H9 (cell line): ENCODE results near the gene MTURN. TPM values are rescaled to one million over a fixed set of nuclear protein-coding genes. Genes with fewer than 3 reads are reported as not detected.

Experiments
- DNase-seq: peaks from one replicate; pipeline ENCODE4 v3.0.0-alpha.2; 2017
- H2AFZ ChIP-seq: one replicate; pipeline ENCODE4 v1.6.1; 2013; ENCODE audit warnings: mild to moderate bottlenecking, low read length, control low read depth, moderate library complexity
- H2AK5ac ChIP-seq: 2 replicates; pipeline ENCODE4 v1.6.1; 2013; ENCODE audit warnings: low read length, control low read depth, mixed read lengths; ENCODE audit not compliant: insufficient read length
- H2BK120ac ChIP-seq: one replicate; pipeline ENCODE4 v1.6.1; 2013; ENCODE audit warnings: low read depth, mild to moderate bottlenecking, low read length, control low read depth, inconsistent platforms; ENCODE audit not compliant: poor library complexity, severe bottlenecking
- H2BK12ac ChIP-seq: 2 replicates; pipeline ENCODE4 v1.6.1; 2013; ENCODE audit warnings: low read length, control low read depth, mixed read lengths, low read depth; ENCODE audit not compliant: insufficient read length
- H2BK15ac ChIP-seq: 2 replicates; pipeline ENCODE4 v1.6.1; 2013; ENCODE audit warnings: low read depth, low read length, control low read depth
- H2BK20ac ChIP-seq: one replicate; pipeline ENCODE4 v1.6.1; 2013; ENCODE audit warnings: low read depth, mild to moderate bottlenecking, low read length, control low read depth, inconsistent platforms; ENCODE audit not compliant: poor library complexity, severe bottlenecking
- H2BK5ac ChIP-seq: 2 replicates; pipeline ENCODE4 v1.6.1; 2013; ENCODE audit warnings: low read length, control low read depth, mixed read lengths; ENCODE audit not compliant: insufficient read length
- H3K14ac ChIP-seq: 2 replicates; pipeline ENCODE4 v1.6.1; 2013; ENCODE audit warnings: low read length, control low read depth; ENCODE audit not compliant: insufficient read depth
- H3K18ac ChIP-seq: 2 replicates; pipeline ENCODE4 v1.6.1; 2013; ENCODE audit warnings: low read depth, mild to moderate bottlenecking, mixed read lengths, low read length, control low read depth; ENCODE audit not compliant: insufficient read length
- H3K23ac ChIP-seq: 2 replicates; pipeline ENCODE4 v1.6.1; 2013; ENCODE audit warnings: low read length, control low read depth, mixed read lengths, low read depth; ENCODE audit not compliant: insufficient read length
- H3K23me2 ChIP-seq: 2 replicates; pipeline ENCODE4 v1.6.1; 2013; ENCODE audit warnings: low read depth, mild to moderate bottlenecking, mixed read lengths, low read length, control low read depth; ENCODE audit not compliant: insufficient read length, poor library complexity, severe bottlenecking
- H3K27ac ChIP-seq: 2 replicates; pipeline ENCODE4 v1.5.1; 2013; ENCODE audit warnings: low read length, control low read depth, mixed read lengths, low read depth; ENCODE audit not compliant: insufficient read length
- H3K27me3 ChIP-seq: 2 replicates; pipeline ENCODE4 v1.6.1; 2013; ENCODE audit warnings: low read length, control low read depth, inconsistent platforms; ENCODE audit not compliant: insufficient read depth
- H3K4ac ChIP-seq: 2 replicates; pipeline ENCODE4 v1.6.1; 2013; ENCODE audit warnings: low read depth, mild to moderate bottlenecking, control low read depth, inconsistent platforms, low read length, moderate library complexity
- H3K4me1 ChIP-seq: 2 replicates; pipeline ENCODE4 v1.6.1; 2013; ENCODE audit warnings: low read length, control low read depth, inconsistent platforms; ENCODE audit not compliant: insufficient read depth
- H3K4me2 ChIP-seq: 2 replicates; pipeline ENCODE4 v1.6.1; 2013; ENCODE audit warnings: low read length, control low read depth, mixed read lengths; ENCODE audit not compliant: insufficient read length, insufficient read depth
- H3K56ac ChIP-seq: 2 replicates; pipeline ENCODE4 v1.6.1; 2013; ENCODE audit warnings: low read depth, mild to moderate bottlenecking, mixed read lengths, low read length, control low read depth; ENCODE audit not compliant: insufficient read length
- H3K79me1 ChIP-seq: 2 replicates; pipeline ENCODE4 v1.6.1; 2013; ENCODE audit warnings: low read depth, mild to moderate bottlenecking, moderate library complexity, low read length, control low read depth, inconsistent platforms; ENCODE audit not compliant: insufficient read depth, poor library complexity, severe bottlenecking
- H3K79me2 ChIP-seq: 2 replicates; pipeline ENCODE4 v1.6.1; 2013; ENCODE audit warnings: low read length, control low read depth, inconsistent platforms; ENCODE audit not compliant: insufficient read depth
- H3K9ac ChIP-seq: 2 replicates; pipeline ENCODE4 v1.6.1; 2013; ENCODE audit warnings: low read length, control low read depth, mixed read lengths; ENCODE audit not compliant: insufficient read length; ENCODE audit errors: extremely low read depth
- H3K9me3 ChIP-seq: one replicate; pipeline ENCODE4 v1.6.1; 2013; ENCODE audit warnings: low read depth, low read length, inconsistent platforms; ENCODE audit not compliant: control insufficient read depth
- H3T11ph ChIP-seq: one replicate; pipeline ENCODE4 v1.6.1; 2013; ENCODE audit warnings: mild to moderate bottlenecking, low read length, control low read depth, inconsistent platforms
- H4K20me1 ChIP-seq: one replicate; pipeline ENCODE4 v1.6.1; 2013; ENCODE audit not compliant: control insufficient read depth, insufficient read length, insufficient read depth
- H4K5ac ChIP-seq: 2 replicates; pipeline ENCODE4 v1.6.1; 2013; ENCODE audit warnings: low read depth, mild to moderate bottlenecking, mixed read lengths, low read length, control low read depth; ENCODE audit not compliant: insufficient read length
- H4K8ac ChIP-seq: replicated peaks from 2 replicates; pipeline ENCODE4 v1.6.1; 2013; ENCODE audit warnings: low read length, control low read depth, mixed read lengths, low read depth; ENCODE audit not compliant: insufficient read length
- H4K91ac ChIP-seq: 2 replicates; pipeline ENCODE4 v1.6.1; 2013; ENCODE audit warnings: low read depth, mild to moderate bottlenecking, moderate library complexity, mixed read lengths, low read length, control low read depth; ENCODE audit not compliant: insufficient read length
- H3K27ac Mint-ChIP-seq, 3 experiments: 2 replicates in 2 of 3; 3 replicates in 1 of 3; pipeline ENCODE4 v1.8.0; 2020 to 2021; ENCODE audit warnings: mixed read lengths in 3 of 3, mild to moderate bottlenecking in 1 of 3, moderate library complexity in 1 of 3
- H3K27me3 Mint-ChIP-seq: 2 replicates; pipeline ENCODE4 v1.8.0; 2021; ENCODE audit warnings: low read depth, mild to moderate bottlenecking, moderate library complexity, mixed read lengths
- H3K36me3 Mint-ChIP-seq, 3 experiments: 2 replicates in 2 of 3; 3 replicates in 1 of 3; pipeline ENCODE4 v1.8.0; 2020 to 2021; ENCODE audit warnings: low read depth in 3 of 3, mixed read lengths in 3 of 3; ENCODE audit not compliant: insufficient read depth in 1 of 3
- H3K4me1 Mint-ChIP-seq, 2 experiments: 2 replicates each; pipeline ENCODE4 v1.8.0; 2020; ENCODE audit warnings: mixed read lengths in 2 of 2
- H3K4me3 Mint-ChIP-seq, 2 experiments: 2 replicates in 1 of 2; 3 replicates in 1 of 2; pipeline ENCODE4 v1.8.0; 2020 to 2021; ENCODE audit warnings: mild to moderate bottlenecking in 2 of 2, mixed read lengths in 2 of 2, moderate library complexity in 1 of 2
- H3K9me3 Mint-ChIP-seq, 2 experiments: 2 replicates in 1 of 2; 3 replicates in 1 of 2; pipeline ENCODE4 v1.8.0; 2020; ENCODE audit warnings: mild to moderate bottlenecking in 2 of 2, mixed read lengths in 2 of 2, moderate library complexity in 1 of 2
- CTCF ChIP-seq: fragments of 200-600 bp; sonication (generic); conservative IDR thresholded peaks from 3 replicates; pipeline ENCODE4 v1.8.0; 2021; ENCODE audit warnings: antibody characterized with exemption, mild to moderate bottlenecking
- WGBS: extraction: QIAGEN DNeasy Blood & Tissue Kit; methylation state at CpG from one replicate; pipeline ENCODE4 v1.1.7; 2013; ENCODE audit warnings: missing lambda C conversion rate, low lambda C conversion rate, mixed read lengths; ENCODE audit not compliant: insufficient read length; ENCODE audit errors: extremely low coverage; 5-methylcytosine and 5-hydroxymethylcytosine counted together
- total RNA-seq: library from RNA; stranded (reverse); gene quantifications from 2 replicates; pipeline ENCODE4 v1.2.1, GENCODE V29; 2021

Gene MTURN
- total RNA-seq, 1 experiment from 2014 or later = 3.4 TPM

GRCh38 chr7:30104157-30104556 is 30.6 kb upstream of the MTURN start:
- DNase-seq = no peak
- Histone ChIP-seq H2BK15ac (no peak overlapping the region), H3K27me3 (no peaks in the 10 kb centered on the region), H2AK5ac (no peak overlapping the region), H3K4ac (no peak overlapping the region), H3K14ac (no peak overlapping the region), H3T11ph (no peak overlapping the region), H2BK12ac (no peak overlapping the region), H3K56ac (no peak overlapping the region), H3K23me2 (no peaks in the 10 kb centered on the region), H2AFZ (no peak overlapping the region), H3K79me1 (no peaks in the 10 kb centered on the region), H4K8ac (no peak overlapping the region), H4K20me1 (no peaks in the 10 kb centered on the region), H4K5ac (no peak overlapping the region), H3K9me3 (peaks cover 7% of the 10 kb centered on the region), H2BK20ac (no peak overlapping the region), H3K27ac (no peak overlapping the region), H4K91ac (no peak overlapping the region), H3K18ac (no peak overlapping the region), H3K23ac (no peak overlapping the region), H3K79me2 (no peaks in the 10 kb centered on the region), H3K4me2 (no peak overlapping the region), H3K4me1 (no peaks in the 10 kb centered on the region), H3K9ac (no peak overlapping the region), H2BK120ac (no peak overlapping the region), H2BK5ac (no peak overlapping the region)
- no peaks in the 10 kb centered on the region for H3K4me1 Mint-ChIP-seq
- no peak for TF ChIP-seq CTCF
- H3K9me3 Mint-ChIP-seq = peaks cover 9 to 11% of the 10 kb centered on the region in 2 experiments
- no peak overlapping the region for H3K4me3 Mint-ChIP-seq
- no peak overlapping the region for H3K27ac Mint-ChIP-seq
- H3K27me3 Mint-ChIP-seq = no peaks in the 10 kb centered on the region
- no CpG with 5 or more reads among the region's 1 CpG for WGBS
- peaks cover 8 to 20% (median 11%) of the 10 kb centered on the region in 3 experiments for H3K36me3 Mint-ChIP-seq
